Psoas muscle (tissue), 8 donors: ENCODE results near the gene CYRIA. TPM values are rescaled to one million over a fixed set of nuclear protein-coding genes. Genes with fewer than 3 reads are reported as not detected.

Source experiments
- ATAC-seq, 4 donors: fragments of 200-7000 bp; cut with Tn5 transposase; one replicate each; pipeline ENCODE4 v1.9.1; 2020; ENCODE audit warnings: moderate library complexity in 3 of 4, mild to moderate bottlenecking in 2 of 4
- DNase-seq, 2 donors: peaks; one replicate each; pipeline ENCODE4 v3.0.0-alpha.2; 2020
- H3K27ac ChIP-seq: fragments of 200-600 bp; one replicate; pipeline ENCODE4 v1.8.0; 2022
- H3K27me3 ChIP-seq, 3 donors: fragments of 200-600 bp in 1 of 3; one replicate each; pipeline versions ENCODE4 v1.6.1 to v1.8.0; 2013 to 2022; ENCODE audit warnings: low read length in 2 of 3, mild to moderate bottlenecking in 2 of 3, moderate library complexity in 1 of 3; ENCODE audit not compliant: insufficient read depth in 3 of 3
- H3K36me3 ChIP-seq, 2 donors: fragments of 200-600 bp in 1 of 2; one replicate each; pipeline versions ENCODE4 v1.6.1 to v1.8.0; 2013 to 2022; ENCODE audit warnings: low read depth in 1 of 2, mild to moderate bottlenecking in 1 of 2, moderate library complexity in 1 of 2; ENCODE audit not compliant: insufficient read depth in 1 of 2
- H3K4me1 ChIP-seq: fragments of 200-600 bp; one replicate; pipeline ENCODE4 v1.8.0; 2022
- H3K4me3 ChIP-seq: fragments of 200-600 bp; one replicate; pipeline ENCODE4 v1.8.0; 2022; ENCODE audit warnings: mild to moderate bottlenecking
- H3K9me3 ChIP-seq: fragments of 200-600 bp; one replicate; pipeline ENCODE4 v1.8.0; 2022
- CTCF ChIP-seq: fragments of 200-600 bp; IDR thresholded peaks from one replicate; pipeline ENCODE4 v1.8.0; 2022; ENCODE audit warnings: antibody characterized with exemption
- WGBS, 3 donors: extraction: QIAGEN DNeasy Blood & Tissue Kit; methylation state at CpG; one replicate each; pipeline versions ENCODE4 v1.1.6 to v1.1.7; 2013; 5-methylcytosine and 5-hydroxymethylcytosine counted together
- intact Hi-C, 2 donors: fragments of 100-400 bp; cut with DNase I; formaldehyde crosslinking; loops; one replicate each; pipeline versions ENCODE4 v1.11.0 to v1.14.2; 2022
- polyA plus RNA-seq, 3 donors: library from polyadenylated mRNA; stranded (reverse); fragments of 200-250 nt; gene quantifications; one replicate each; pipeline ENCODE4 v1.2.3, GENCODE V29; 2013
- total RNA-seq, 4 donors: library from RNA; stranded (reverse); fragmentation: NEBNext Ultra II Directional in 2 of 4; extraction: Animal tissue kit (Norgen Biotek cat#: 25700) in 2 of 4; gene quantifications; one replicate each; pipeline versions ENCODE4 v1.2.1 to v1.2.4, GENCODE V29; 2021 to 2023
- donor health status: healthy with polysubstance abuse.
- donor health status: DM: no; HTN: no; CAD: no; lungs with moderate emphysema.
- donor health status: Bipolar disorder and iron deficiency.
- donor health status: healthy.
- donor health status: DM: yes; HTN: yes; CAD: no.
- donor health status: DM: no; HTN: no; CAD: no.
- donor health status: DM: no; HTN: no; CAD: no.
- donor health status: DM: yes; HTN: yes; CAD: no.

CYRIA gene
- total and polyA plus RNA-seq, 7 donors: 3.8 to 16.8 (median 9.5) TPM

DNA sequence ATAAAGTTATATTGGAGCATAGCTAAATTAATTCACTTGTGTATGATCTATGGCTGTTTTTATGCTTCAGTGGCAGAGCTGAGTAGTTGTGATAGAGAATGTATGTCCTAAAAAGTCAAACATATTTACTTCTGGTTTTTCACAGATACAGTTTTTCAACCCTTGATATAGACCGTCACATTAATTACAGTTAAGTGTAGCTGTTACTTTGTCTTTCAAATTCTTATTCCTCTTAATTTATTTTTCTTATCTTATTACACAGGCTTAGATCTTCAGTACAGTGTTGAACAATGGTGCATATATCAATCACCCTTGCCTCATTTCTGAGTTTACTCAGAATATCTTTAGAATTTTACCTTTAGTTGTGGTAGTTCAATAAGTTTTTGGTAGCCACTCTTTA is 12.2 kb upstream of the CYRIA start:
- ATAC-seq: no peak
- WGBS, 3 donors: 91 to 98% (median 97%) methylated on average over 1 of the region's 1 CpG
- no peak for TF ChIP-seq CTCF
- Histone ChIP-seq H3K4me3 (no peak overlapping the region), H3K36me3 (no peaks in the 10 kb centered on the region), H3K4me1 (no peaks in the 10 kb centered on the region), H3K27ac (no peak overlapping the region), H3K27me3 (no peaks in the 10 kb centered on the region), H3K9me3 (peaks cover 12% of the 10 kb centered on the region)
- no peak for DNase-seq
- intact Hi-C loops: no loop called here

- Histone ChIP-seq H3K4me3 (no peak overlapping the region), H3K27me3 (no peaks in the 10 kb centered on the region), H3K9me3 (peaks cover 12% of the 10 kb centered on the region), H3K27ac (no peak overlapping the region), H3K36me3 (no peaks in the 10 kb centered on the region), H3K4me1 (no peaks in the 10 kb centered on the region)
- 86 to 95% (median 89%) methylated on average over 3 of the region's 3 CpGs for WGBS, 3 donors
- no peak for TF ChIP-seq CTCF
- ATAC-seq (no peak), DNase-seq (no peak)
- intact Hi-C loops: no loop called here
These were observed 10.1 kb upstream of the CYRIA start for GRCh38 chr2:16675781-16676180.

DNA sequence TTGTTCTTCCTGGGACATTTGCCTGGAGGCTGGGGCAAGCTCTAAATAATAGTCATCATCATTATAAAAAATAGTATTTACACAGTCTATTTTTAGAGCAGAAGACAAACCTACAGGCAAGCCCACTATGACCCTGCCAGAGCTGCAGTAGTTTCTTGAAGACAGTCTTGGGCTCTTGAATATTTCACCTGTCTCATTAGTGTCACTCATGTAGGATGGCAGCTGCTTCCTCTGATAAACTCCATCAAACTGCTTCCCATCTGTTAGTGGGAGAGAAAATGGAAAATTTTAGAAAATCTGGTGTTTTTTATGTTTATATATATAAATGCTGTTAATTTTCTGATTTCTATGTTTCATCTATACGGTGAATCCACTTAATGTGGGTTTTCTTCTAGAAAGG is 8.5 kb upstream of the CYRIA start:
- Histone ChIP-seq H3K27me3 (no peaks in the 10 kb centered on the region), H3K27ac (no peak overlapping the region), H3K4me3 (no peak overlapping the region), H3K36me3 (no peaks in the 10 kb centered on the region), H3K9me3 (peaks cover 12% of the 10 kb centered on the region), H3K4me1 (no peaks in the 10 kb centered on the region)
- intact Hi-C loops: no loop called here
- no peak for ATAC-seq
- TF ChIP-seq CTCF: no peak
- WGBS, 3 donors: 94 to 100% (median 98%) methylated on average over 1 of the region's 1 CpG
- DNase-seq: no peak

- Histone ChIP-seq H3K4me1 (no peaks in the 10 kb centered on the region), H3K36me3 (no peaks in the 10 kb centered on the region), H3K4me3 (no peak overlapping the region), H3K27ac (no peak overlapping the region), H3K9me3 (no peaks in the 10 kb centered on the region), H3K27me3 (no peaks in the 10 kb centered on the region)
- no peak for TF ChIP-seq CTCF
- no peak for DNase-seq
- intact Hi-C loops: no loop called here
- 95 to 100% (median 97%) methylated on average over 1 of the region's 1 CpG for WGBS, 3 donors
- no peak for ATAC-seq
These were observed 6.1 kb upstream of the CYRIA start for GRCh38 chr2:16671760-16672159.

DNA sequence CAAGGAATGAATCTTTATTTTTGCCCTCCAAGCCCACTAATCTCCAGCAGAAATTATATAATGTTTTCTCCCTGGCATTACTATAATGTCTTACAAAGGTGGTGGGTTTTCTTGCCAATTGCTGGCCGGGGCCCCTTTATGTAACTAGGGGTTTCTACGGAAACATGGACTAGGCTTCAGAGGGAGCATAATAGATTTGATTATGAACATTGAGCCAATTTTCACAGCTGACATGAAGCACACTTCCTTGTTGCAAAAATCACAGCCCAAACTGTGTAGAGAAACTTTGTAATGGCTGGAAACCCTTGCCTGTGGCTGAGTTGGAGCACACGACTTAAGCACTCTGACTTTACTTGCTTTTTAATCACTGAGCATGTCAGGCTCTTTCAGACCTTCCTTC is 3.8 kb upstream of the CYRIA start:
- H3K27ac ChIP-seq: no peak overlapping the region
- TF ChIP-seq CTCF: no peak
- H3K9me3 ChIP-seq: no peaks in the 10 kb centered on the region
- no peak overlapping the region for H3K4me3 ChIP-seq
- ATAC-seq (no peak), DNase-seq (no peak)
- intact Hi-C loops: loop anchor here in 1 of 2 donors (5.0 kb wide), 2 partner anchors 37 to 58 kb away; no protein-coding TSS in a partner anchor
- WGBS, 3 donors: 45 to 65% (median 48%) methylated on average over 3 of the region's 3 CpGs
- no peaks in the 10 kb centered on the region for H3K27me3 ChIP-seq
- H3K36me3 ChIP-seq: no peaks in the 10 kb centered on the region
- peaks cover 9% of the 10 kb centered on the region for H3K4me1 ChIP-seq
